ENCODE data around the gene LAGE3. TPM values are rescaled to one million over a fixed set of nuclear protein-coding genes. Genes with fewer than 3 reads are reported as not detected.

LAGE3 gene
- total and polyA plus RNA-seq, 12 donors, result 11.3 to 101 (median 41.7) TPM

GRCh38 chrX:154472685-154473632, 6.1 kb downstream of the LAGE3 start:
- H3K4me1 ChIP-seq (replicated peaks in 1 of 2), result no peaks in the 10 kb centered on the region
- no peaks in the 10 kb centered on the region for H3K27me3 ChIP-seq
- intact Hi-C loops (cut with DNase I), result no loop called here
- H3K36me3 ChIP-seq (replicated peaks in 1 of 2), result peaks cover 0 to 37% of the 10 kb centered on the region in 2 donors
- H3K27ac ChIP-seq, result no peak overlapping the region
- 79 to 83% (median 81%) methylated on average over 10 to 28 of the region's 28 CpGs for WGBS, 4 donors
- H3K4me3 ChIP-seq, result no peak overlapping the region
- TF ChIP-seq, protein P1, sequence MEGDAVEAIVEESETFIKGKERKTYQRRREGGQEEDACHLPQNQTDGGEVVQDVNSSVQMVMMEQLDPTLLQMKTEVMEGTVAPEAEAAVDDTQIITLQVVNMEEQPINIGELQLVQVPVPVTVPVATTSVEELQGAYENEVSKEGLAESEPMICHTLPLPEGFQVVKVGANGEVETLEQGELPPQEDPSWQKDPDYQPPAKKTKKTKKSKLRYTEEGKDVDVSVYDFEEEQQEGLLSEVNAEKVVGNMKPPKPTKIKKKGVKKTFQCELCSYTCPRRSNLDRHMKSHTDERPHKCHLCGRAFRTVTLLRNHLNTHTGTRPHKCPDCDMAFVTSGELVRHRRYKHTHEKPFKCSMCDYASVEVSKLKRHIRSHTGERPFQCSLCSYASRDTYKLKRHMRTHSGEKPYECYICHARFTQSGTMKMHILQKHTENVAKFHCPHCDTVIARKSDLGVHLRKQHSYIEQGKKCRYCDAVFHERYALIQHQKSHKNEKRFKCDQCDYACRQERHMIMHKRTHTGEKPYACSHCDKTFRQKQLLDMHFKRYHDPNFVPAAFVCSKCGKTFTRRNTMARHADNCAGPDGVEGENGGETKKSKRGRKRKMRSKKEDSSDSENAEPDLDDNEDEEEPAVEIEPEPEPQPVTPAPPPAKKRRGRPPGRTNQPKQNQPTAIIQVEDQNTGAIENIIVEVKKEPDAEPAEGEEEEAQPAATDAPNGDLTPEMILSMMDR (IDR thresholded peaks at IDR 0.05), result no peak
- no peaks in the 10 kb centered on the region for H3K9me3 ChIP-seq (replicated peaks in 1 of 3)
- DNase-seq, result peak in 1 of 7 donors; percentile 8

DNA sequence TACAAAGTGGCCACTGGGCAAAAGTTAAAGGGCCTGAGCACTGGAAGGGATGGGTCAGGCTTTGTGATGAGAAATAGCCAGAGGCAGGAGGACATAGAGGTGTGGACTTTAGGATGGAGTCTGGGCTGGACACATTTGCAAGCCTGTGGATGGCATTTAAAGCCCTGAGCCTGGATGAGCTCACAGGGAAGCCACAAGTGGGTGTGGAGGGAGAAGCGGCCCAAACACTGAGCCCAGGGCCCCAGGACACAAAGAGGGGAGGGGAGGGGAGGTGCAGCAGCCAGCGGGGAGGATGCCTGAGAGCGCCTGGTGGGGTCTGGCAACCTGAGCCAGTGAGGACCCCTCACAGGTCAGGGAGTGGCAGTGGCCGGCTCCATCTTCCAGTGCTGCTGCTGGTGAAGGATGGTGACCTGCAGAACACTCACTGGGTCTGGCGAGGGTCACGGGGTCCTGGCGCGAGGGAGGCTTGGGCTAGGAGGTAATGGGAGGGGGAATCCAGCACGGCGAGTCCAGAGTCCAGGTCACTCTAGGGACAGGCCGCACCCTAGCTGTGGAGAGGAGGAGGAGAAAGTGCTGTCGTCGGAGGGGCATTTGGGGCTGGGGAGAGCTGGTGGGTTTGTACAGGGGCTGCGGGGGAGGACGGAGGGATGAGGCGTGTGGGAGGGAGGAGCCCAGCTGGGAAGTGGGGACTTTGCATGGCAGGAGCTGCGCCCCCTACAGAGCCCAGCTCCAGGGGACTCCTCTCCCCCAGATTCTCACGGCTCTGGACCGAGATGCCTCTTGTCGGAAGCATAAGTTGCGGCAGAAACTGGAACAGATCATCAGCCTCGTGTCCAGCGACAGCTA, 7.0 kb downstream of the LAGE3 start:
- intact Hi-C loops (cut with DNase I), result no loop called here
- no peaks in the 10 kb centered on the region for H3K27me3 ChIP-seq
- WGBS, 4 donors, result 86 to 93% (median 91%) methylated on average over 13 to 22 of the region's 23 CpGs
- H3K4me3 ChIP-seq, result no peak overlapping the region
- H3K9me3 ChIP-seq (replicated peaks in 1 of 3), result no peaks in the 10 kb centered on the region
- H3K4me1 ChIP-seq (replicated peaks in 1 of 2), result no peaks in the 10 kb centered on the region
- no peak overlapping the region for H3K27ac ChIP-seq
- H3K36me3 ChIP-seq (replicated peaks in 1 of 2), result peaks cover 0 to 44% of the 10 kb centered on the region in 2 donors
- no peak for TF ChIP-seq POLR2A (IDR thresholded peaks at IDR 0.05)
- TF ChIP-seq, protein P1 (IDR thresholded peaks at IDR 0.05), result no peak
- DNase-seq, result no peak

GRCh38 chrX:154470914-154471568, 8.0 kb downstream of the LAGE3 start:
- WGBS, 4 donors, result 89 to 93% (median 92%) methylated on average over 15 to 23 of the region's 23 CpGs; no CpG with 5 or more reads in 1 of the 4 donors
- peaks cover 0 to 55% of the 10 kb centered on the region in 2 donors for H3K36me3 ChIP-seq (replicated peaks in 1 of 2)

More at GRCh38 chrX:154470914-154471568, 8.0 kb downstream of the LAGE3 start:
- TF ChIP-seq, protein P1 (IDR thresholded peaks at IDR 0.05), result no peak
- TF ChIP-seq POLR2A (IDR thresholded peaks at IDR 0.05), result no peak
- H3K27me3 ChIP-seq, result no peaks in the 10 kb centered on the region
- H3K4me1 ChIP-seq (replicated peaks in 1 of 2), result no peaks in the 10 kb centered on the region
- H3K27ac ChIP-seq, result no peak overlapping the region
- H3K4me3 ChIP-seq, result no peak overlapping the region
- no peak for DNase-seq
- intact Hi-C loops (cut with DNase I), result no loop called here
- H3K9me3 ChIP-seq (replicated peaks in 1 of 3), result no peaks in the 10 kb centered on the region
